ENCODE results near the gene IGSF21. TPM values are rescaled to one million over a fixed set of nuclear protein-coding genes. Genes with fewer than 3 reads are reported as not detected.

IGSF21 gene
- total RNA-seq: not detected in 2 replicates

DNA sequence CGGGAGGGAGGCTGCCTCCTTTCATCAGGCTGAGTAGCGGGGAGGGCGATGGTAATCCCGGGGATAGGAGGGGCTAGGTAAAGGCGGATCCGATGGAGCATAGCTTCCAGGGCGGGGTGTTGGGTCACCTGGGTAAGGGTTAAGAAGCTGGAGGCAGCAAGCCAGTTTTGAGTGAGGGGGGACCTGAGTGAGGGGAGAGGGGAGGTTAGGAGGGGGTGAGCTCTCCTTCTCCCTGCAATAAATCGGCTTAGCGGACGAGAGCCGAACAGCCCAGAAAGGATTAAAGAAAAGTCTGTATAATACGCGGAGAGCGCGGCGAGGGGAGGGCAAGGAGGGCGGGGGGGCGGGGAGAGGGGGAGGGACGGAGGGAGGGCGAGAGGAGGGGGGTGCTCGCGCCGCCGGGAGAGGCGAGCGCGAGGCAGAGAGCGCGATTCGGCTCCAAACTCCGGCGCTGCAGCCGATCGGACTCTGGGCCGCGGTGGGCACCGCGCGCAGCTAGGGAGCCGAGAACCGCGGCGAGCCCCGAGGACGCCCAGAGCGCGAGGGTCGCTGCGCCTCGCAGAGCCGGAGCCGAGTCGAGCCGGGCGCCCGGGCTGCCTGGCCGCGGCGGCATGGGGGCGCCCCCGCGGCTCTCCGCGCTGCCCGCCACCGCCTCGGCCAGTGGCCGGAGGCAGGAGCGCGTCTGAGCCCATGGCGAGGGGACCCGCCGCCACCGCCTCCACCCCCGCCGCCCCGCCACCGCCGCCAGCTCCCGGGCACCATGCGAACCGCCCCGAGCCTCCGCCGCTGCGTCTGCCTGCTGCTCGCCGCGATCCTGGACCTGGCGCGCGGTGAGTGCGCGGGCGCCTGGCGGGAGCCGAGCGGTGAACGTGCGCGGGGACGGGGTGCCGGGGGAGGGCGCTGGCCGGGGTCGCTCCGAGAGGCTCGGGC, at the start of gene IGSF21:
IGSF21 (plus strand) TSS at position 430 of the 930 bp plus-strand sequence; CDS start at position 761, 331 bp downstream.

